C4-2B (cell line): ENCODE results near the gene OR4K5.

Experiments
- ZFX ChIP-seq: fragments of 450-650 bp; IDR thresholded peaks from 2 replicates; pipeline ENCODE4 v1.6.1; 2017
- TF ChIP-seq, protein P1 (sequence below): fragments of 450-650 bp; conservative IDR thresholded peaks from 2 replicates; pipeline ENCODE4 v1.5.1; 2017; ENCODE audit warnings: mild to moderate bottlenecking

DNA sequence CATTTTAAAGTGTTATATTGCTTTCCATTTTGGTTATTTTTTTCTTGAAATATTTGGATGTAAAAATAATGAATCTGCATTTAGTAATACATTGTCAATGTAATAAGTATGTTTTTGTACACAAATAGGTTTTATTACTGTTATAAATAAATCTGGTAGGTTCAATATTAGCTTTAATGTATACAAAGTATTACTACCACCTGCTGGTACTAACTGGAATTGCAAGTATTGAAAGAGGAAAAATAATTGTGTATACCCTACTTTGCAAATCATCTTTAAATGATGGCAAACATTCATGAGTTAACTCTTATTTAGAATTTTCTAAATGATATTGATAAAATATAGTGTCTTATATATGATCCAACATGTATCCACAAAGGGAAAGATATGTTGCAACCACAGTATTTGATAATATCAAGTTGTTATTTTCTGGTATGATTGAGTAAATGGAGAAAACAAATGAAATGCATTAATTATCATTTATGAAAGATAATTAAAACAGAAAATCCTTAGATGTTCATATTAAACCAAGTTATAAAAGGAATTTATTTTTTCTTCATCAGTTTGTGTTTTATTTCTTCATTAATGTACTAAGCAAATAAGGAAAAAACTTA is 42.3 kb upstream of the OR4K5 start:
- TF ChIP-seq, protein P1, sequence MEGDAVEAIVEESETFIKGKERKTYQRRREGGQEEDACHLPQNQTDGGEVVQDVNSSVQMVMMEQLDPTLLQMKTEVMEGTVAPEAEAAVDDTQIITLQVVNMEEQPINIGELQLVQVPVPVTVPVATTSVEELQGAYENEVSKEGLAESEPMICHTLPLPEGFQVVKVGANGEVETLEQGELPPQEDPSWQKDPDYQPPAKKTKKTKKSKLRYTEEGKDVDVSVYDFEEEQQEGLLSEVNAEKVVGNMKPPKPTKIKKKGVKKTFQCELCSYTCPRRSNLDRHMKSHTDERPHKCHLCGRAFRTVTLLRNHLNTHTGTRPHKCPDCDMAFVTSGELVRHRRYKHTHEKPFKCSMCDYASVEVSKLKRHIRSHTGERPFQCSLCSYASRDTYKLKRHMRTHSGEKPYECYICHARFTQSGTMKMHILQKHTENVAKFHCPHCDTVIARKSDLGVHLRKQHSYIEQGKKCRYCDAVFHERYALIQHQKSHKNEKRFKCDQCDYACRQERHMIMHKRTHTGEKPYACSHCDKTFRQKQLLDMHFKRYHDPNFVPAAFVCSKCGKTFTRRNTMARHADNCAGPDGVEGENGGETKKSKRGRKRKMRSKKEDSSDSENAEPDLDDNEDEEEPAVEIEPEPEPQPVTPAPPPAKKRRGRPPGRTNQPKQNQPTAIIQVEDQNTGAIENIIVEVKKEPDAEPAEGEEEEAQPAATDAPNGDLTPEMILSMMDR: peak; percentile 92
- TF ChIP-seq ZFX: no peak
